Gastroesophageal sphincter (tissue), 3 donors: Measurements from ENCODE around the gene DAG1.

Experiments
- EP300 ChIP-seq: sonication (generic); formaldehyde crosslinking; IDR thresholded peaks from one replicate; pipeline ENCODE4 v1.6.1; 2017; ENCODE audit warnings: antibody characterized with exemption, mild to moderate bottlenecking
- POLR2A ChIP-seq, 2 donors: fragments of 450-650 bp; IDR thresholded peaks; one replicate each; pipeline ENCODE4 v1.6.1; 2017; ENCODE audit warnings: antibody characterized with exemption in 2 of 2, mild to moderate bottlenecking in 2 of 2, moderate library complexity in 1 of 2
- POLR2AphosphoS5 ChIP-seq: sonication (generic); formaldehyde crosslinking; IDR thresholded peaks from one replicate; pipeline ENCODE4 v1.6.1; 2017; ENCODE audit warnings: antibody characterized with exemption
- TF ChIP-seq, protein P1 (sequence below), 4 experiments: fragments of 200-600 bp in 2 of 4; fragments of 450-650 bp in 2 of 4; sonication (generic) in 1 of 4; IDR thresholded peaks; one replicate each; pipeline ENCODE4 v1.5.1; 2017 to 2019; ENCODE audit warnings: antibody characterized with exemption in 4 of 4, mild to moderate bottlenecking in 2 of 4, moderate library complexity in 2 of 4

- TF ChIP-seq, protein P1, sequence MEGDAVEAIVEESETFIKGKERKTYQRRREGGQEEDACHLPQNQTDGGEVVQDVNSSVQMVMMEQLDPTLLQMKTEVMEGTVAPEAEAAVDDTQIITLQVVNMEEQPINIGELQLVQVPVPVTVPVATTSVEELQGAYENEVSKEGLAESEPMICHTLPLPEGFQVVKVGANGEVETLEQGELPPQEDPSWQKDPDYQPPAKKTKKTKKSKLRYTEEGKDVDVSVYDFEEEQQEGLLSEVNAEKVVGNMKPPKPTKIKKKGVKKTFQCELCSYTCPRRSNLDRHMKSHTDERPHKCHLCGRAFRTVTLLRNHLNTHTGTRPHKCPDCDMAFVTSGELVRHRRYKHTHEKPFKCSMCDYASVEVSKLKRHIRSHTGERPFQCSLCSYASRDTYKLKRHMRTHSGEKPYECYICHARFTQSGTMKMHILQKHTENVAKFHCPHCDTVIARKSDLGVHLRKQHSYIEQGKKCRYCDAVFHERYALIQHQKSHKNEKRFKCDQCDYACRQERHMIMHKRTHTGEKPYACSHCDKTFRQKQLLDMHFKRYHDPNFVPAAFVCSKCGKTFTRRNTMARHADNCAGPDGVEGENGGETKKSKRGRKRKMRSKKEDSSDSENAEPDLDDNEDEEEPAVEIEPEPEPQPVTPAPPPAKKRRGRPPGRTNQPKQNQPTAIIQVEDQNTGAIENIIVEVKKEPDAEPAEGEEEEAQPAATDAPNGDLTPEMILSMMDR (IDR thresholded peaks at IDR 0.05): no peak
- TF ChIP-seq POLR2A (IDR thresholded peaks at IDR 0.05) (no peak), POLR2AphosphoS5 (no peak), EP300 (no peak)
Observed at GRCh38 chr3:49498239-49498638, 28.2 kb downstream of the DAG1 start.
